HG02981 (cell line): ENCODE data around the gene HIVEP3.

ENCODE experiments used
- ATAC-seq: cut with Tn5 transposase; IDR thresholded peaks from one replicate; pipeline ENCODE4 v1.9.1; 2021; ENCODE audit warnings: mild to moderate bottlenecking, moderate library complexity; ENCODE audit not compliant: unreplicated experiment

HIVEP3 gene

DNA sequence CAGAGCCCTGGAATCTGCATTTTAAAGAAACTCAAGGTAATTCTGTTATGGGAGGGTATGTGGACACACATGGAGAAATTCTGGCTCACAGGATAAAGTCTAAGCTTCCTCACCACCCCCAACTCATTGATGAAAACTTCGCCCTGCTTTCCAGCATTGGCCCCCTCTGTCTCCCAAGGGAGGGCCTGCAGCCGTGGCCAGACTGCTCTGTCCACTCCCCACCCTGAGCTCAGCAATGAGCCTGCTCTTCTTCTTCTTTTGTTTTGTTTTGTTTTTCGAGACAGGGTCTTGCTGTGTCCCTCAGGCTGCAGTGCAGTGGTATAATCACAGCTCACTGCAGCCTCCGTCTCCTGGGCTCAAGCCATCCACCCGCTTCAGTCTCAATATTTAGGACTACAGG, 297.5 kb downstream of the HIVEP3 start:
- ATAC-seq, result no peak

DNA sequence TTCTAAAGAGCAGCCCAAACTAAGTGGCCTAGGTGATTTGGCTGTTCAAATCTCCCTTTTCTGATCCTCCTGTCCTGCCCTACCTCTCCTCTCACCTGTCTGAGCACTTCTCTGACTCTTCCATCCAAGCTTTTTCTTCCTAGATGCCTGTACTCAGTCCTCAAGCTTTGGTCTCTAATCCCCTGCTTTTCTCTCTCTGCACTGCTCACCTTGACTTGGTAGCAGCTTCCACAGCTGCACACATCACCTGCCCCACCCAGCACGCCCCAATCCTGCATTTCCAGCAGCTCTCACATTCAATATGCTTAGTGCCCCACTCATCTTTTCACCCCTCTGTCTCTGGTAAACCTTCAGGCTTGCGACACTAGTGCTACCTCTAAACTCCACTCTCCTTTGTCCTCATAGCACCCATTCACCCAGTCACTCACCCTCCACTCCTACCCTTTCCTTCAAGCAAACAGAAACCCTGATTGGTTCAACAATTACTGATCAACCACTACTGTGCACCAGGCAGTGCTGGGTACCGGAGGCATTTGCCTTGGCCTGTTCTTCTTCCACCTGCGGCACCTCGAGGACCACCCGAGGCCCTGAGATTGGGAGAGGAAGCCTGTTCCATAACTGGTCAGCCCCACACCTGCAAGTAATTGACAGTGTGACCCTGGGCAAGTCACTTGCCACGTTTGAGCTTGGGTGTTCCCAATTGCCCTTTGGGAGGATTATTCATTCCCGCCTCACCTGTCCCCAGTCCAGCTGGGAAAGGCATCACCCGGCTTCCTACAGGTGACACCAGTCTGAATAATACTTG, 298.2 kb downstream of the HIVEP3 start:
- no peak for ATAC-seq

DNA sequence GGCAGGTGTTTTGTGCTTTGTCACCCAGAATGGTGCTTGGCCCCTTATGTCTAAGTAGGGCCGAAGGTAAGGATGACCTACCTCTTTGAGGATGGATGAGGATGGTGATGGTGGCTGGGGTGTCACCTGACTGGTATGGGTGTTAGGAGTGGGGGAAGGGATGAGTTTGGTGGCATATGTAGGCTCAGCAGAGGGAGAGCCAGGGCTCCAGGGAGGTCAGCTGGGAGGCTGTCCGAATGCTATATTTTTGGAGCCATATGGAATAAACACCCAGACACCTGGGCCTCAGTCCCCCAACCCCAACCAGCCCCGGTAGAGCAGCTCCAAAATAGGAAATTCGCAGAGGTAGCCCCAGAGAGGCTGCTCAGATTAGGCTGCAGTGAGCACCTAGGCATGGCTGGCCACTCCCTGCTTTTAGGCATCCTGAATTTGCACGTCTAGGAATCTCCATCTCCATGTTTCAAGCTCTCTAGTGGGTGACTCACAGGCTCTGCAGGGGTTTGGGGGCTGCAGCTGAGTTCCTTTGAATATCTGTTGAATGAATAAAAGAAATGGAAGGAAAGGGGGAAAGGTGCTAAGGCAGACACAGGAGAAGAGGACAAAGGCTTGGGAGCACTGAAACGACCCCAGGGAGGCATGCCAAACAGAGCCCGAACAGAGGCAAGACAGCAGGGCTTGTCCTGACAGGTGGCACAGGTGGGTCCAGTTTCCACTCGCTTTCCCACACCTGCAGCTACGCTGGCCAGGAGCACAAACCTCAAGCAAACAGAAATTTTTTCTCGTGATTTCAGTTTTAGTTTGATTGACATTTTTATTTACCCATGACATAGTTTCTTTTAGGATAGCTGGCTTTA, 299.0 kb downstream of the HIVEP3 start:
- no peak for ATAC-seq

DNA sequence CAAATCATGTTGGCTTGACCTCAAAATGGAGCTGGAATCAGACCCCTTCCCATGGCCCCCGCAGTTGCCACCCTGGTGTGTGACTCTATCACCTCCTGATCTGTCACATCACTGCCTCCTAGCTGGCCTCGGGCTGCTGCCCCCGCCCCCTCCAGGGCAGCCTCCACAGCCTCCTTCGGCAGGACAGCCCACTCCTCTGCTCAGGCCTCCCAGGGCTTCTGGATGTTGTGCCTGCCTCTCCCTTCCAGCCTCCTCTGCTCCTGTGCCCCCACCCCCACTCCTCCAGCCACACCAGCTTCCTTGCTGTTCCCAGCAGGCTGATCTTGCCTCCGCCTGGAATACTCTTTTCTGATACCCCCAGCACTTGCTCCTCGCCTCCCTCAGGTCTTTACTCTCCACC, 299.9 kb downstream of the HIVEP3 start:
- ATAC-seq, result no peak

DNA sequence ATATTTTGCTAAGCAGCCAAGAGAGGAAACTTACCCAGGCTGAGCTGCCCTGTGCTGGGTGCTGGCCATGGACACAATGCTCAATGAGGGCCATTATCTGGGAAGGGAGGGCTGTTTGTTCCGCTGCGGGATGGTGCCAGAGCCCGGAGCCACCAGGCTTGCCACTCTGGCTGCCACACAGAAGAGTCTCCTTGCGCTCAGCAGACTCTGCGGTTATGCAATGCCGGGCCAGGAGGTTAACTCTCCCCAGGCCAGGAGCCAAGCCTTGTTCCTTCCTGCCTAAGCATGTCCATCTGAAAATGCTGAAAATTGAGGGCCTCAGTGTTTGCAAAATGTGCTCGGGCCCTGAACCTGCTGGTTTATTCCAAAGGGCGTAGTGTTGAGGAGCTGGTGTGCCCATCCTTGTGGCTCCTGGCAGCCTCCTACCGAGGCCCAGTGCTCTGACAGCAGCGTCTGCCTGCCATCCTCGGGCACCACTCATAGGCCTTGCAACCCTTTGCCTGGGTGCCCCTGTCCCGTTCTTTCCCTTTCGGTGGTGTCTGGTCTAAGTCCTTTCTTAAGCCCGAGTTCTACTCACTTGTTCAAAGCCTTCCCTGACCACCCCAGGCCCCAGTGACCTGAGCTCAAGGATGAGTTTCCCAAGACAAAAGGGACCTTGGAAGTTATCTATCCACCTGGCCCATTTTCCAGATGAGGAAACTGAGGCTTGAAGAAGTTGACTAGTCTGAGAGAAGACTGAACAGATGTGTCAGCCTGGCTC, 300.5 kb downstream of the HIVEP3 start:
- ATAC-seq, result no peak

DNA sequence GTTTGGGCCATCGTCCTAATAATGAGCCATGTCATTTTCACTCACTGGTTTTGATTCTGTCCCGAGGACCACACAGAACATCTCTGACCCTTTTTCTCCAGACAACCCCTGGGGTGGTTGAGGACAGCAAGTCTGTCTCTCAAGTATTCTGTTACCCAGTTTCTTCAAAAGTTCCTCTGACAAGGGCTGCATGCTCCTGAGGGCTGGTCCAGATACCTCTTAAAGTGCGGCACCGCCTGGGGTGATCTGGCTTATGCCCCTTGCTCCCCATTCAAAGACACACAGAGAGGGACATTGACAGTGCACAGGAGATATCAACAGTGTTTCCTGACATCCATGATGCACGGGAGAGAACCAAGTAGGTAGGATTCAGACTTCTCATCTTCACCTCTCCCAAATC, 301.4 kb downstream of the HIVEP3 start:
- ATAC-seq, result no peak

DNA sequence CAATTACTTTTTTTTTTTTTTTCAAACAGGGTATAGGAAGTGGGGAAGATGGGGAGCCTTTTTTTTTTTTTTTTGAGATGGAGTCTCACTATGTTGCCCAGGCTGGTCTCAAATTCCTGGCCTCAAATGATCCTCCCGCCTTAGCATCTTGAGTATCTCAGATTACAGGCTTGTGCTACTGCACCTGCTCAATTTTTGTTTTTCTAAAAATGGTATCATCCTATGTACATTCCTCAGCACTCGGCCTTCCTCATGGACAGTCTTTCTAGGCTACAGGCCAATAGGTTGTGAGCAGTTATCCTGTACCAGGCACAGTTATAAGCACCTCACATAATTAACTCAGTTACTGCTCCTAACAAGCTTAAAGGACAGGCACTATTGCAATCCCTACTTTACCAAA, 302.2 kb downstream of the HIVEP3 start:
- ATAC-seq, result no peak

DNA sequence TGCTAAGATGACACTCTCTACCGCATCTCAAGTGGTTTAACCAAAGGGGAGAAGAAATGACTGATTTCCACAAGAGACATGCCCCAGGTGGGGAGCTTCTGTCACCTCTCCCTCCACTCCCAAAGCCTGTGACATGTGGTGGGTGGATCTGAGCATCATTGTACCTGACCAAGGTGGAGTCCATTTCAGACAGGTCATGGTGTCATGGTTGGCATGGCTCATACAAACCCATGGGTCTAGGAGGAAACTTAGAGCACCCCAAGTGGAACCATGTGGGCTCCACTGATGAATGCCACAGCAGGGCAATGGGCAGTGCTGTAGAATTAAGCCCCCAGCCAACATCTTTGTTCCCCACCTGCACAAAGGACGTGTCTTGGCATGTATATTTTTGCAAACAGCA, 302.7 kb downstream of the HIVEP3 start:
- ATAC-seq, result no peak

DNA sequence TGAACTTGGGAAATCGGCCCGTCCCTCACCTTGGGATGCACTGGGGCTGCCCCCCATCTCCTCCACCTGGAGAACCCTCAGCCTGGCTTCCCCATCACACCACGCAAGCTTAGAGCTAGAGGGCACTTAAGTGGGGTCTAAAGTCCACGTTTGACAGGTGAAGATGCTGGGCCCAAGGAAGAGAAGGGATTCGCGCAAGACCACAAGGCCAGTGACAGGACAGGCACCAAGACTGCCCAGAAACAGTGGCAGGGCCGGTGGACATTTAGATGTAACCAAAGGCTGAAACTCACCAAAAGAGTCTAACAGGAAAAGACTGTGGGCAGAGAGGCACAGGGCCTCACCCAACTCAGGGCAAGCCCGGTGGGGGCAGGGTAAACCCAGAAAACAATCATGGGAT, 303.4 kb downstream of the HIVEP3 start:
- no peak for ATAC-seq

DNA sequence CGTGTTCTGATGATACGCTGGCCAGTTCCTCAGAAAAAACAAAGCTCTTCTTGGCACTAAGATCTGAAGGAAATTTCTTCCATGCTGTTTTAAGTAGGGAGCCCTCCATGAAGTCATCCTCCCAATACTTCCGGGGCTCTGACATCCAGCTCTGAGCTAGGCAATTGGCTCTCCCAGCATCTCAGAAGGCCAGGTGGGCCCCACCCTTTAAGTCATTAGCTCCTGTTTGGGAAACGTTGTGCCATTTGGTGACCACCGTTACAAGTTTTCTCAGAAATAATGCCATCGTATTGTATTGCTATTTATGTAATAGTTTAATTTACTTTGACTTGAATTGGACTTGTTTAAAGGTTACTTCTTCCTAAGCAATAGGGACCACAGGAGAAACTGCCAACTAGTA, 303.9 kb downstream of the HIVEP3 start:
- no peak for ATAC-seq

DNA sequence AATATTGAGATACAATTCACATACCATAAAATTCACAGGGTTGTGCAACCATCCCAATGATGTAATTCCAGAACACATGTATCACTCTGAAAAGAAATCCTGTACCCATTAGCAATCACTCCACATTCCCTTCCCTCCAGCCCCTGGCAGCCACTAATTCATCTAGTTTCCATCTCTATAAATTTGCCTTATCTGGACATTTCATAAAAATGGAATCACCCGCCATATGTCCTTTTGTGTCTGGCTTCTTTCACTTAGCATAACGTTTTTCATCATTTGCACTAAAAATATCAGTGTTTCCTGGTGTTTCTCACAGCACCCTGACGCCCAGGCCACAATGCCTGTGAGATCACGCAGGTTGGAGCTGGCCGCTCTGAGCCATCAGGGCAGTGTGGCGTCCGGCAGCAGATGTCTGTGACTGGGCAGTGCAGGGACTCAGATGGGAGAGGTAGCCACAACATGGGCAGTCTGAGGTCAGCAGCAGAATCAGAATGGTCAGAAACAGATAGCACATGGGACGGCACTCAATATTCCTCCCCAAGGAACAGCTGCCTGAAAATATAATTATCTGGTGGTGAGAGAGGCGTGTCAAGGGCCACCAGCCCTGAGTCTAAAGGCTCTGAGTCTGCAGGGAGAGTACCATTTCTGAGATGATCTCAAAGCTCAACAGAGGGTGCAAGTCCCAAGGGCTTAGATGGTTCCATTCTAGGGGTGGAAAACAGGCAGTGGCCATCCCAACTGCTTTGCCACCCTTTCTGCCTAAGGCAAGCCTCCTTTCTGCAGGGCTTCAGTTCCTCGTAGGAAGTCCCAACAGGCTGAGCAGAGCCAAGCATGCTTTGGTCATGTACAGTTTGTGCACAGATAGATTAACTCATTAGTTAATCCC, 304.8 kb downstream of the HIVEP3 start:
- no peak for ATAC-seq

DNA sequence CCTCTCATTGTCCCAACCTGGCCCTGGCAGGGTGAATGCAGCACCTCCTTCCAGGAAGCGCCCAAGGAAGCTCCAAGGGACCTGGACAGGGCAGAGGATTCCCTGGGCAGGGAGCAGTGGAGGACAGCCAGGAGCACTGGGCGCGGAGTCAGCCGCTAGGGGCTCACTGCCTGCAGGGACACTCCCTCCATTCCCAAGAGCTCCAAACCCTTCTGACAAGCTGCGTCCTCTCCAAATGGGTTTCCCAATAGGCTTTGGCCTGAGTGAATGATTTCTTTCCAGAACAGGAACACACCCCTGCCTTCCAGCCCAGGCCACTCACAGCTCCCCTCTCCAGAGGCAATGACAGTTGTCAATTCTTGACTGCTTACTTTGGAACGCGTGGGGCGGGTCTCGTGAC, 305.8 kb downstream of the HIVEP3 start:
- ATAC-seq, result no peak

DNA sequence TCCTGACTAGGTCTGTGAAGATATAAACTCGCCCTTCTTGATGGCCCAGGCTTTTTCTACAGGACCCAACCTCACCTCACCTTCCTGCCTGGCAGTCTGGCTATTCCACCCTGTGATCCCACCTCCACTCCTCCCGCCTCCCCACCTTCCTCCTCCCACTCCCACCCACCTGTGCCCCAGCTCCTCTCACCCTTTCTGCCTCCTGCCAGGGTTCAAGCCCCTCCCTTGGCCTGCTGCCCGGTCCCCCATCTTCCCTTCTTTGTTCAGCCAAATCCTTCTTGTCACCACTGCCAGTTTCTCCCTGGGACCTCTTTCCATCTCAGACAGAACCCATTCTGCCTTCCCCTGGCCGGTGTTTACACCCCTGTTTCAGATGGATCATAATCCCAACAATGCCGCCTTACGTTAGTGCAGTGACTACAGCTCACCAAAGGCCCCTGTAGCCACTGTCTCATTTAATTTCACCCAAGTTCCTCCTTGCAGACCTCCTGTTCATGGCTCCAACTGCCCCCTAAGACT, 306.7 kb downstream of the HIVEP3 start:
- ATAC-seq, result no peak

DNA sequence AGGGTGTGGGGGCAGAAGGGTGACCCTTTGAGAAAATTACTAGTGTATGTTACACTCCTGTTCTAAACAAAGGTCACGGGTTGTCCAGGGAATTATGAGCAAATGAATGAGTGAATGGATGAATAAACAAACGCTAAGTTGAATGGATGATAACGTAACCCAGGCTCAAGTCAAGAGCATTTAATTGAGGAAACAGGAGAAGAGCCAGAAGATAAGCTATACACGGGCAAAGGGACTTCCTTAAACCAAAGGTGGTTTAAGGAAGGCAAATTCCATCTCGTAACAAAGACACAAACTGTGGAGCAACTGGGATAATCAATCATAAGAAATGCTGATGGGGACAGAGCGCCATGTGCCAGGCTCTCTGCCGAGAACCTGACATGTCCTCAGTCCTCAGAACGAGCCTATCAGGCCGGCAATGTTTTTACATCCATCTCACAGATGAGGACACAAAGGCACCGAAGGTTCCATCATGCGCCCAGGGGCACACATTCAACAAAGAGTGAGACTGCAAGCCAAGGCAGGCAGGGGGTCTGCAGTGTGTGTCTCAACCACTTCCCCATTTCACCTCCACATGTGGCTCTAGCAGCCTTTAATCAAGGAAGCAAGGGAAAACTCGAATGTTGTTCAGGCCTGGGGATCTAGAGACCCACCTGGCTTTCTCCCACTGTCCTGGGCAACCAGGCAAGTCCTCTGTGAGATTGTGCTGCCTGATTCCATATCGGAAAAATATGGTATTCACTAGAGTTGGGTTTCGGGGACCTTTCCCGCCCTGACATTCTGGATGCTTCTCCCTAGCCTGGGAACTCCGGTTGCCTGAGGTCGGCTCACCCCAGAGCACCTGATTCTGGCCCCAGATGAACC, 307.4 kb downstream of the HIVEP3 start:
- ATAC-seq, result no peak

DNA sequence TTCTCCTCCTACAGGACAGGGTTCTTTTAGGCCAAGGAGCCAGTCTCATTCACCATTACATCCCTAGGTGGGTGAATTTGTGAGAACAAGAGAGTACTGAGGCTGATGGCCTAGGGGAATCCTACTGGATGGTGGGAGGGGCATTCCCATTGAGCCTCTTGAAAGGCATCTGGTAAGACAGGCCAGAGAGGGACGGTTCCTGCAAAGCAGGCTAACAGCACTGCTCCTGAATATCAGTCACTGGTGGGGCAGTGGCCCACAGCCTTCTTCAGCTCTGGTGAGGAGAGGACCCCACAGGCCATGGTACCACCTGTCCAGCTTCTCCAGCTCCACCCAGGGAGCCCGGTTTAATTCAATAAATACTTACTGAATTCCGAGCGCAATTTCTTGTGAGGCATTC, 308.4 kb downstream of the HIVEP3 start:
- no peak for ATAC-seq

DNA sequence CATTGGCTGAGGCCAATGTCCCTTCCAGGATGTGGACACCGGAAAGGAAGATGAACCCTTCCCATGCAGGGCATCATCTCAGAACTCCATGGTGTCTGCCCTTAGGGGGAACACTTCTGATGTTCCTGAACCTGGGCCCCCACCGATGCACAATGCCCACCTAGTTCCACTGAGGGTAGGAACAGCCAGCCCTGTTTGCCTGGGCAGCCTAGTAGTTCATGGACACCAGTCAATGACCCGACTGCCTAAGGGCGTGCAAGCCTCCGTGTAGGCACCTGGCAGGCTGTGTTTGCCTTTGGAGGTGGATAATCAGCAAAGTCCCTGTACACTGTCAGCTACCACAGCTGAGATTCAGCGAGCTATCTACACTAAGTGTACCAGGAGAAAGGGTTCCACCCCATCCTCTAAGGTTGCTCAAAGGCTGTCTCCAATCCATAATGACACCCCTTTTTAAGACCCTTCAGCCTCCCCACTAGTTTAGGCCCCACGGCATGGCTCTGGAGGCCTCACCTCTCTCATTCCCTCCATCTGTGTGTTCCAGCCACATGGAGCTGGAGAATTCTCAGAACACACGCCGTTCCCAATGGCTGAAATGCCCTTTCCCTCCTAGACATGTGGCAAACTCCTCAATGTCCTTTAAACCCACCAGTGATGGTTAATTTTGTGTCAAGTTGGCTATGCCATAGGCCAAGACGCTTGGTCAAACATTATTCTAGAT, 309.4 kb downstream of the HIVEP3 start:
- no peak for ATAC-seq

DNA sequence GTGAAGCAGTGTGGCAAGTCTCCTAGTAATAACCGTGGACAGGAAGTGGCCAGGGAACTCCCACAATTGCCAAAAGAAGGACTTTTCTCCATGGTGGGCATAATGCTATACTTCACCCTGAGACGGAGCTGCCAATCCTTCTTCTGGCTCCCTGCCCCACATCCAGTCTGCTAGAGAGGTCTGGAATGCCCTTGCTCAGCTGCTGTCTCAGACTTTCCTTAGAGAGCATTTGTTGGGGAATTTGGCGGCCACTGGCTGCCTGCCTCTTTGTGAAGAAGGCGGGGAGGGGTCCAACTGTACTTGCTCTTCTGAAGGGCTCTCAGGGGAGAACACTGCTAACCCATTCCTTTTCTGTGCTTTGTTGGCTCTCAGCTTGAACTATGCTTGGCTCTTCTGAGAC, 310.5 kb downstream of the HIVEP3 start:
- ATAC-seq, result no peak

DNA sequence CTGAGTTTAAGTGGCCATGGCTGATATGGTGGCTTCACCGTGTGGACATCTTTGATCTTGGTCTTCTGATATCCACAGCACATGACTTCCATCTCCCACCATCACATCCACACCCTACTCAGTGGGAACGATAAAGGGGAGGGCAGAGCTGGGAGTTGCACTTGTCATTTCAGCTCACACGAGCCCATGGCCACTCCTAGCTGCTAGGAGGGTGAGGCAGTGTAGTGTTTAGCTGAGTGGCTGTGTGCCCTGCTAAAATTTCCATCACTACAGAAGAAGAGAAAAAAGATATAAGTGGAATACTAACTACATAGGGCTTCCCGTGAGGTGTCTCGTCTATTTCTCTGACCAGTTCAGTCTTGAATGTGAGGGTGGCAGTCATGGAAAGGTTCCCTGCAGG, 310.9 kb downstream of the HIVEP3 start:
- ATAC-seq, result no peak

DNA sequence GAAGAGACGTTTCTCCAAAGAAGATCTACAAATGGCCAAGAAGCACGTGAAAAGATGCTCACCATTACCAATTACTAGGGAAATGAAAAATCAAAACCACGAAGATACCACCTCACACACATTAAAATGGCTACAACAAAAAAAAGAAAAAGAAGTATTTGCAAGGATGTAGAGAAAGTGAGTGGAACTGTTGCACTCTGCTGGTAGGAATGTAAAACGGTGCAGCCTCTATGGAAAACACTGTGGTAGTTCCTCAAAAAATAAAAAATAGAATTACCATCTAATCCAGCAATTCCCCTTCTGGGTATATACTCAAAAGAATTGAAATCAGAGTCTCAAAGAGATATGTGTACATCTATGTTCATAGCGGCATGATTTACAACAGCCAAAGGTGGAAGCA, 318.8 kb downstream of the HIVEP3 start:
- ATAC-seq, result no peak
